ENCODE measurements around the gene PDP2. TPM values are rescaled to one million over a fixed set of nuclear protein-coding genes. Genes with fewer than 3 reads are reported as not detected.

Gene PDP2
- total RNA-seq, 1 experiment from 2014 or later, result 28.4 TPM

DNA sequence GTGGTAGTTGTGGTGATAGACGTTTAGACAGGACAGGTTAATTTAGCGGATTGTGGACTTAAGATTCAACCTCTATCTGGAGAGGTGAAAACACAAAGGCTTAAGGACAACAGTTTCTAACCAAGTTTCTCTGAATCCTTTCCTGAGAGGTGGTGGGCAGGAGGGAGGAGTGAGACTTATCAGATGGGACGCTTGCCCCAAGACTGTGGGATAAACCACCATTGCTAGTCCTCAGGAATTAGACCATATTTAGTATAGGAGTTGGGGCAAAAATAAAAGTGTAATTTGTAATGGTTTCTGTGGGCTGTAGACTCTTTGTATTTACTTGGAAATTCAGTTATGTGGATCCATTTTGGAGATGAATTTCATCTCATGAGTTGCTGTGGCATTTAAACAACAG, 6.6 kb downstream of the PDP2 start:
- H3K4me3 Mint-ChIP-seq, result no peak overlapping the region
- peaks cover 22% of the 10 kb centered on the region for H3K36me3 Mint-ChIP-seq
- H3K27me3 Mint-ChIP-seq (ENCODE audit: low read depth), result no peaks in the 10 kb centered on the region
- ChIA-PET CTCF (interaction anchor here (0.8 to 1.6 kb wide), 3 partner anchors 8 to 37 kb away, joined by 3 to 5 read pairs (median 5); no protein-coding TSS in a partner anchor), POLR2A (no interaction called here)
- no peak overlapping the region for H3K27ac Mint-ChIP-seq
- ATAC-seq, result no peak
- peaks cover 18% of the 10 kb centered on the region for H3K4me1 Mint-ChIP-seq
- DNase-seq (ENCODE audit: low spot score), result no peak
- TF ChIP-seq, protein P1, sequence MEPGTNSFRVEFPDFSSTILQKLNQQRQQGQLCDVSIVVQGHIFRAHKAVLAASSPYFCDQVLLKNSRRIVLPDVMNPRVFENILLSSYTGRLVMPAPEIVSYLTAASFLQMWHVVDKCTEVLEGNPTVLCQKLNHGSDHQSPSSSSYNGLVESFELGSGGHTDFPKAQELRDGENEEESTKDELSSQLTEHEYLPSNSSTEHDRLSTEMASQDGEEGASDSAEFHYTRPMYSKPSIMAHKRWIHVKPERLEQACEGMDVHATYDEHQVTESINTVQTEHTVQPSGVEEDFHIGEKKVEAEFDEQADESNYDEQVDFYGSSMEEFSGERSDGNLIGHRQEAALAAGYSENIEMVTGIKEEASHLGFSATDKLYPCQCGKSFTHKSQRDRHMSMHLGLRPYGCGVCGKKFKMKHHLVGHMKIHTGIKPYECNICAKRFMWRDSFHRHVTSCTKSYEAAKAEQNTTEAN (CRISPR knock-in tag; IDR thresholded peaks at IDR 0.05), result no peak
- TF ChIP-seq RORB (CRISPR knock-in tag; IDR thresholded peaks at IDR 0.05), result no peak
- TF ChIP-seq, protein P2, sequence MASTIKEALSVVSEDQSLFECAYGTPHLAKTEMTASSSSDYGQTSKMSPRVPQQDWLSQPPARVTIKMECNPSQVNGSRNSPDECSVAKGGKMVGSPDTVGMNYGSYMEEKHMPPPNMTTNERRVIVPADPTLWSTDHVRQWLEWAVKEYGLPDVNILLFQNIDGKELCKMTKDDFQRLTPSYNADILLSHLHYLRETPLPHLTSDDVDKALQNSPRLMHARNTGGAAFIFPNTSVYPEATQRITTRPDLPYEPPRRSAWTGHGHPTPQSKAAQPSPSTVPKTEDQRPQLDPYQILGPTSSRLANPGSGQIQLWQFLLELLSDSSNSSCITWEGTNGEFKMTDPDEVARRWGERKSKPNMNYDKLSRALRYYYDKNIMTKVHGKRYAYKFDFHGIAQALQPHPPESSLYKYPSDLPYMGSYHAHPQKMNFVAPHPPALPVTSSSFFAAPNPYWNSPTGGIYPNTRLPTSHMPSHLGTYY (CRISPR knock-in tag; IDR thresholded peaks at IDR 0.05), result no peak
- no peak for TF ChIP-seq MYBL2 (CRISPR knock-in tag; IDR thresholded peaks at IDR 0.05)
- no peak for TF ChIP-seq NR3C1 (CRISPR knock-in tag; conservative IDR thresholded peaks at IDR 0.05; ENCODE audit: low read depth)
- TF ChIP-seq CREB1 (CRISPR knock-in tag; IDR thresholded peaks at IDR 0.05), result no peak
- no peak for TF ChIP-seq TCF7 (CRISPR knock-in tag; IDR thresholded peaks at IDR 0.05; ENCODE audit: low read depth)
- TF ChIP-seq, protein P3, sequence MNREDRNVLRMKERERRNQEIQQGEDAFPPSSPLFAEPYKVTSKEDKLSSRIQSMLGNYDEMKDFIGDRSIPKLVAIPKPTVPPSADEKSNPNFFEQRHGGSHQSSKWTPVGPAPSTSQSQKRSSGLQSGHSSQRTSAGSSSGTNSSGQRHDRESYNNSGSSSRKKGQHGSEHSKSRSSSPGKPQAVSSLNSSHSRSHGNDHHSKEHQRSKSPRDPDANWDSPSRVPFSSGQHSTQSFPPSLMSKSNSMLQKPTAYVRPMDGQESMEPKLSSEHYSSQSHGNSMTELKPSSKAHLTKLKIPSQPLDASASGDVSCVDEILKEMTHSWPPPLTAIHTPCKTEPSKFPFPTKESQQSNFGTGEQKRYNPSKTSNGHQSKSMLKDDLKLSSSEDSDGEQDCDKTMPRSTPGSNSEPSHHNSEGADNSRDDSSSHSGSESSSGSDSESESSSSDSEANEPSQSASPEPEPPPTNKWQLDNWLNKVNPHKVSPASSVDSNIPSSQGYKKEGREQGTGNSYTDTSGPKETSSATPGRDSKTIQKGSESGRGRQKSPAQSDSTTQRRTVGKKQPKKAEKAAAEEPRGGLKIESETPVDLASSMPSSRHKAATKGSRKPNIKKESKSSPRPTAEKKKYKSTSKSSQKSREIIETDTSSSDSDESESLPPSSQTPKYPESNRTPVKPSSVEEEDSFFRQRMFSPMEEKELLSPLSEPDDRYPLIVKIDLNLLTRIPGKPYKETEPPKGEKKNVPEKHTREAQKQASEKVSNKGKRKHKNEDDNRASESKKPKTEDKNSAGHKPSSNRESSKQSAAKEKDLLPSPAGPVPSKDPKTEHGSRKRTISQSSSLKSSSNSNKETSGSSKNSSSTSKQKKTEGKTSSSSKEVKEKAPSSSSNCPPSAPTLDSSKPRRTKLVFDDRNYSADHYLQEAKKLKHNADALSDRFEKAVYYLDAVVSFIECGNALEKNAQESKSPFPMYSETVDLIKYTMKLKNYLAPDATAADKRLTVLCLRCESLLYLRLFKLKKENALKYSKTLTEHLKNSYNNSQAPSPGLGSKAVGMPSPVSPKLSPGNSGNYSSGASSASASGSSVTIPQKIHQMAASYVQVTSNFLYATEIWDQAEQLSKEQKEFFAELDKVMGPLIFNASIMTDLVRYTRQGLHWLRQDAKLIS (CRISPR knock-in tag; IDR thresholded peaks at IDR 0.05; ENCODE audit: borderline replicate concordance), result no peak
- TF ChIP-seq NR2C2 (CRISPR knock-in tag; IDR thresholded peaks at IDR 0.05), result no peak
- TF ChIP-seq ZNF671 (CRISPR knock-in tag; IDR thresholded peaks at IDR 0.05), result no peak
- no peak for TF ChIP-seq NFYB (CRISPR knock-in tag; conservative IDR thresholded peaks at IDR 0.05; ENCODE audit: low read depth)
- TF ChIP-seq CBFB (CRISPR knock-in tag; IDR thresholded peaks at IDR 0.05; ENCODE audit: low read depth), result no peak
- no peaks in the 10 kb centered on the region for H3K9me3 Mint-ChIP-seq

DNA sequence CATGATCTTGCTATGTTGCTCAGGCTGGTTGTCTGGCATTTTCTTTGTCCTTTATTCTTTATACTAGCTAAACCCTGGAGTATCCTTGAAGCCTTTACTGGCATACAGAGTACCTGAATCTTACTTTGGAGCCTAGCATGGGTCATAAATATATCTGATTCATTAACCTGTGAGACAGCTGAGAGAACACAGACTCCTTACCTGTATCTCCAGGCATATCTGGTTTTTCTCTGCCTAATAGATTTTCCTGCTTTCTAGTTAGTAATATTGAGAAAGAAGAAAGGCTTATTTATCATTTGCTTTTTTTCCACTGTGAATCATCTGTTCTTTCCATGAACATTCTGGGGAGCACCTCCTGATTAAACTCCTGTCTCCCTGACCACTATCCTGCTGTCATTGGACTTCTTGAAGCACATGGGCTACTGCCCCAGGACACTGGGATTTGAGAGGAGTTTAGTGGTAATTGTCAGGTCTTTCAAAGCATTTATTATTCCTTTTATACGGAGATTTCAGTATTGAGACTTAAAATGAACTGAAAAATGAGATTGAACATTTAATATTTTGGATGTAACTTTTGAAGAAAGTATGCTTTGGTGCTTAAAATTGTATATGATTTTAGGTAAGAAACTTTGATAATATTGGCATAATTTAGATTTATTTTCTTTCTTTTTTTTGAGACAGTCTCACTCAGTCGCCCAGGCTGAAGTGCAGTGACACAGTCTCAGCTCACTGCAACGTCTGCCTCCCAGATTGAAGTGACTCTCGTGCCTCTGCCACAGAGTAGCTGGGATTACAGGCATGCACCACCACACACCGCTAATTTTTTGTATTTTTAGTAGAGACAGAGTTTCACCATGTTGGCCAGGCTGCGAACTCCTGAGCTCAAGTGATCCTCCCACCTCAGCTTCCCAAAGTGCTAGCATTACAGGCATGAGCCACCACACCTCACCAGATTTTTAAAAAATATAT, 8.6 kb downstream of the PDP2 start:
- Mint-ChIP-seq H3K27ac (peak overlapping the region; percentile 26; the same call in 1 of the 2 replicates), H3K4me1 (peaks cover 17% of the 10 kb centered on the region), H3K9me3 (no peaks in the 10 kb centered on the region), H3K36me3 (peaks cover 22% of the 10 kb centered on the region), H3K4me3 (no peak overlapping the region), H3K27me3 (ENCODE audit: low read depth) (no peaks in the 10 kb centered on the region)
- ATAC-seq, result no peak
- POLR2A ChIA-PET, result no interaction called here
- CTCF ChIA-PET, result interaction anchor here (0.7 to 11.5 kb wide), 4 partner anchors 16 to 268 kb away, joined by 3 to 175 read pairs (median 6); partner anchors contain the start of genes NAE1 and RRAD
- no peak for DNase-seq (ENCODE audit: low spot score)
- TF ChIP-seq HMGA2 (CRISPR knock-in tag; IDR thresholded peaks at IDR 0.05) (no peak), TEAD4 (CRISPR knock-in tag; IDR thresholded peaks at IDR 0.05) (no peak), CREB1 (CRISPR knock-in tag; IDR thresholded peaks at IDR 0.05) (no peak), NFATC4 (CRISPR knock-in tag; IDR thresholded peaks at IDR 0.05) (no peak), ZBTB21 (CRISPR knock-in tag; IDR thresholded peaks at IDR 0.05; ENCODE audit: borderline replicate concordance) (no peak), ZNF317 (CRISPR knock-in tag; IDR thresholded peaks at IDR 0.05; ENCODE audit: borderline replicate concordance, low read depth) (no peak), ZNF232 (CRISPR knock-in tag; IDR thresholded peaks at IDR 0.05) (no peak), RELA (CRISPR knock-in tag; IDR thresholded peaks at IDR 0.05; ENCODE audit: borderline replicate concordance) (no peak)
- TF ChIP-seq, protein P4, sequence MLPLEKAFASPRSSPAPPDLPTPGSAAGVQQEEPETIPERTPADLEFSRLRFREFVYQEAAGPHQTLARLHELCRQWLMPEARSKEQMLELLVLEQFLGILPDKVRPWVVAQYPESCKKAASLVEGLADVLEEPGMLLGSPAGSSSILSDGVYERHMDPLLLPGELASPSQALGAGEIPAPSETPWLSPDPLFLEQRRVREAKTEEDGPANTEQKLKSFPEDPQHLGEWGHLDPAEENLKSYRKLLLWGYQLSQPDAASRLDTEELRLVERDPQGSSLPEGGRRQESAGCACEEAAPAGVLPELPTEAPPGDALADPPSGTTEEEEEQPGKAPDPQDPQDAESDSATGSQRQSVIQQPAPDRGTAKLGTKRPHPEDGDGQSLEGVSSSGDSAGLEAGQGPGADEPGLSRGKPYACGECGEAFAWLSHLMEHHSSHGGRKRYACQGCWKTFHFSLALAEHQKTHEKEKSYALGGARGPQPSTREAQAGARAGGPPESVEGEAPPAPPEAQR (CRISPR knock-in tag; IDR thresholded peaks at IDR 0.05), result no peak
- TF ChIP-seq, protein P5, sequence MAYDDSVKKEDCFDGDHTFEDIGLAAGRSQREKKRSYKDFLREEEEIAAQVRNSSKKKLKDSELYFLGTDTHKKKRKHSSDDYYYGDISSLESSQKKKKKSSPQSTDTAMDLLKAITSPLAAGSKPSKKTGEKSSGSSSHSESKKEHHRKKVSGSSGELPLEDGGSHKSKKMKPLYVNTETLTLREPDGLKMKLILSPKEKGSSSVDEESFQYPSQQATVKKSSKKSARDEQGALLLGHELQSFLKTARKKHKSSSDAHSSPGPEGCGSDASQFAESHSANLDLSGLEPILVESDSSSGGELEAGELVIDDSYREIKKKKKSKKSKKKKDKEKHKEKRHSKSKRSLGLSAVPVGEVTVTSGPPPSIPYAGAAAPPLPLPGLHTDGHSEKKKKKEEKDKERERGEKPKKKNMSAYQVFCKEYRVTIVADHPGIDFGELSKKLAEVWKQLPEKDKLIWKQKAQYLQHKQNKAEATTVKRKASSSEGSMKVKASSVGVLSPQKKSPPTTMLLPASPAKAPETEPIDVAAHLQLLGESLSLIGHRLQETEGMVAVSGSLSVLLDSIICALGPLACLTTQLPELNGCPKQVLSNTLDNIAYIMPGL (CRISPR knock-in tag; IDR thresholded peaks at IDR 0.05), result no peak
- TF ChIP-seq, protein P2 (CRISPR knock-in tag; IDR thresholded peaks at IDR 0.05), result no peak

All from WTC11 (cell line).